ENCODE results near the gene TSPAN14. TPM values are rescaled to one million over a fixed set of nuclear protein-coding genes. Genes with fewer than 3 reads are reported as not detected.

TSPAN14 gene
- total RNA-seq, 4 donors from 2014 or later: 123 to 163 (median 150) TPM

GRCh38 chr10:80569131-80569895 lies 115.2 kb downstream of the TSPAN14 start:
- Histone ChIP-seq H3K27ac (no peak overlapping the region), H3K36me3 (no peaks in the 10 kb centered on the region), H3K4me3 (no peak overlapping the region), H3K4me1 (no peaks in the 10 kb centered on the region), H3K27me3 (no peaks in the 10 kb centered on the region), H3K9me3 (no peaks in the 10 kb centered on the region)
- TF ChIP-seq EP300 (IDR thresholded peaks at IDR 0.05) (no peak), POLR2A (IDR thresholded peaks at IDR 0.05) (no peak)
- TF ChIP-seq, protein P1, sequence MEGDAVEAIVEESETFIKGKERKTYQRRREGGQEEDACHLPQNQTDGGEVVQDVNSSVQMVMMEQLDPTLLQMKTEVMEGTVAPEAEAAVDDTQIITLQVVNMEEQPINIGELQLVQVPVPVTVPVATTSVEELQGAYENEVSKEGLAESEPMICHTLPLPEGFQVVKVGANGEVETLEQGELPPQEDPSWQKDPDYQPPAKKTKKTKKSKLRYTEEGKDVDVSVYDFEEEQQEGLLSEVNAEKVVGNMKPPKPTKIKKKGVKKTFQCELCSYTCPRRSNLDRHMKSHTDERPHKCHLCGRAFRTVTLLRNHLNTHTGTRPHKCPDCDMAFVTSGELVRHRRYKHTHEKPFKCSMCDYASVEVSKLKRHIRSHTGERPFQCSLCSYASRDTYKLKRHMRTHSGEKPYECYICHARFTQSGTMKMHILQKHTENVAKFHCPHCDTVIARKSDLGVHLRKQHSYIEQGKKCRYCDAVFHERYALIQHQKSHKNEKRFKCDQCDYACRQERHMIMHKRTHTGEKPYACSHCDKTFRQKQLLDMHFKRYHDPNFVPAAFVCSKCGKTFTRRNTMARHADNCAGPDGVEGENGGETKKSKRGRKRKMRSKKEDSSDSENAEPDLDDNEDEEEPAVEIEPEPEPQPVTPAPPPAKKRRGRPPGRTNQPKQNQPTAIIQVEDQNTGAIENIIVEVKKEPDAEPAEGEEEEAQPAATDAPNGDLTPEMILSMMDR (IDR thresholded peaks at IDR 0.05): no peak
- no peak for DNase-seq (ENCODE audit: low spot score in 2 of 2)
- 89 to 91% methylated on average over 15 of the region's 15 CpGs for WGBS, 2 donors

DNA sequence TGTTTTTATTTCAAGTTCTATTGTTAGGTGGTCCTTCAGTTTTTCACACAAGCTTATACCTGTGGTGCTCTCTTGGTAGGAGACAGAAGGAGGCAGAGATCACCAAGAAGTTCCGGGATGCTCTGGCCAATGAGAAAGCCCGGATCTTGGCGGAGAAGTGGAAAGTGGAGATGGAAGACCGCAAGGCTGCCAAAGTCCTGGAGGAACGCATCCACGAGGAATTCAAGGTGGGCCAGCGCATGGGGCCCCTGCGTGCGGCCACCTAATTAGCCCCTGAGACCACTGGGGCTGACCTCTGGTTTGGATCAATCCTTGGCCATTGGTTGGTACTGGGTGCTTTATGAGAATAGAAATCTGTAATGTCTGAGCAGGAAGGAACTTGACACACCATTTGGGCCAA lies 117.2 kb downstream of the TSPAN14 start:
- WGBS, 2 donors: 96% methylated on average over 9 of the region's 9 CpGs
- no peak for DNase-seq (ENCODE audit: low spot score in 2 of 2)

GRCh38 chr10:80579181-80579763 lies 125.2 kb downstream of the TSPAN14 start:
- WGBS, 2 donors: 22 to 23% methylated on average over 5 of the region's 5 CpGs
- H3K36me3 ChIP-seq: no peaks in the 10 kb centered on the region
- DNase-seq (ENCODE audit: low spot score in 2 of 2): no peak
- TF ChIP-seq EP300 (IDR thresholded peaks at IDR 0.05) (no peak), POLR2A (IDR thresholded peaks at IDR 0.05) (no peak)
- TF ChIP-seq, protein P1 (IDR thresholded peaks at IDR 0.05): no peak
- peaks cover 0 to 9% (median 0%) of the 10 kb centered on the region in 4 donors for H3K9me3 ChIP-seq
- no peak overlapping the region for H3K27ac ChIP-seq
- no peaks in the 10 kb centered on the region for H3K27me3 ChIP-seq
- no peak overlapping the region for H3K4me3 ChIP-seq
- H3K4me1 ChIP-seq: no peaks in the 10 kb centered on the region

More for the DNA sequence above, 117.2 kb downstream of the TSPAN14 start:
- Histone ChIP-seq H3K27ac (no peak overlapping the region), H3K27me3 (no peaks in the 10 kb centered on the region), H3K4me1 (no peaks in the 10 kb centered on the region), H3K9me3 (no peaks in the 10 kb centered on the region), H3K36me3 (no peaks in the 10 kb centered on the region), H3K4me3 (no peak overlapping the region)
- TF ChIP-seq POLR2A (IDR thresholded peaks at IDR 0.05) (no peak), EP300 (IDR thresholded peaks at IDR 0.05) (no peak)
- TF ChIP-seq, protein P1 (IDR thresholded peaks at IDR 0.05): no peak

DNA sequence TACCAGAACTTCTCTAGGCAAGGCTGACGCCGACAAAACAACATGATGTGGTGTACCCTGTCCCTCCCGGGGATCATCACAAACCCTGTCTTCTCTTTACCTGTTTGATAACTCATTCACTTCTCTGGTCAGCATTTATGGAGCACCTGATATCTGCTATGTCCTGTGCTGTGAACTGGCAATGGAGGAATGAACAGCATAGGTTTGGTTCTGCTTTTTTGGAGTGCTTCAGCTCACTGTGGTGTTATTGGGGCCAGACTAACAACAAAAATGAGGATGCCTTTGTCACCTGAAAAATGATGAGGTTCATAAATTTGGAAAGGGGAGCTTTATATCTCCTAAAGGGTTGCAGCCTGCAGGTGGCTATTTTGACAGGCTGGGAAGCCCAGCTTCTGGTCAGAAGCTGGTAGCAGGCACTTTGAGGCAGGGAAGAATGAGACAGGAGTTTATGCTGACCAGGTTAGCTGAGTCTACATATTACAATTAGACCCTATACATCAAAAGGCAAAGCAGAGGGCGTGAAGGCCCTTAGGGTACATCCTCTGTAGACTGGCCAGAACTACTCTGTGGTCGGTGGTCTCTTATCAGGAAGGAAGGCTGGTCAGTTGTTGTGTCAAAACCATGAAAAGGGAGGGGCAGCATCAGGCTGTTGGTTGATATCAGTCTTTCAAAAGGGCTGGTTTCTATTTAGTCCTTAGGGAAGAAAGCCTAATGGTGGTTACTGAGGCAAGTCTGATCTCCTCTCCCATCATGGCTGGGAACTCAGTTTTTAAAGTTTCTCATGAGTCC lies 125.9 kb downstream of the TSPAN14 start:
- TF ChIP-seq POLR2A (IDR thresholded peaks at IDR 0.05): no peak
- TF ChIP-seq, protein P1 (IDR thresholded peaks at IDR 0.05): no peak
- TF ChIP-seq EP300 (IDR thresholded peaks at IDR 0.05): no peak
- no peak overlapping the region for H3K27ac ChIP-seq
- H3K4me1 ChIP-seq: no peaks in the 10 kb centered on the region
- H3K9me3 ChIP-seq: peaks cover 0 to 9% (median 0%) of the 10 kb centered on the region in 4 donors
- H3K27me3 ChIP-seq: no peaks in the 10 kb centered on the region
- DNase-seq (ENCODE audit: low spot score in 2 of 2): no peak
- no peaks in the 10 kb centered on the region for H3K36me3 ChIP-seq
- no peak overlapping the region for H3K4me3 ChIP-seq
- 78 to 81% methylated on average over 5 of the region's 5 CpGs for WGBS, 2 donors
